ENCODE results near the gene APOH.

Gene APOH

DNA sequence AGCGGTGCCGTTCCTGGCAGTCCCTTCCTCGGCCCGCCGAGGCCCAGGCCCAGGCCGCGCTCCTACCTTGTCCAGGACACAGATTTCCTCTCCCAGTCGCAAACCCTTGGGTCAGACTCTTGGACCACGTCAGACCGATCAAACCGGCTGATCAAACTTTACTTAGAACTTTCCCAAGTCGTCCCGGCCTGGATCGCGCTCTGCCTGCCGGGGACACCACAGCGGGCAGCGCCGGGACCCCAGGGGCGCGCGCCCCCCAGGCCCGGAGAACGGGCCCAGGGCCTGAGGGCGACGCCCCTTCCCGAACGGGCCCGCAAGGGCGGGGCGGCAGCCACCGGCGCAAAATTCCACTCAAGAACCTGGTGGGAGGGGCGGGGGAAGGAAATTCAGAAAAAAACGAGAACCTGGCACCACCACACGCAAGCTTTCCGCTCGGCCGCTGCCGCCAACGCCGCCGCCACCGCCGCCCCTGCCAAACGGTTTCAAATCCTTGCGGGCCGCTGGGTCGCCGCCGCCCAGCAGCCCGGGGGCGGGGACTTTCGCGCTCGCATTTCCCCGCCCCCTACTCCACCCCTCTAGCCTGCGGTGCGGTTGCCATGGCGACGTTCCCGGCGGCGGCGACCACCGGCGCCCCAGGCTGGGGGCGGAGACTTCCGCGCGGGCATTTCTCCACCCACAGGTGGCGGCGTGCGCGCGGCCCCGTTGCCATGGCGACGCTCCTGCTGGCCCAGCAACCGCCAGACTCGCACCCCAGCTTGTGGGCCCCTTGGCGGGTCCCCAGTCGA lies 37.4 kb downstream of the APOH start, which contains the start of gene CEP112:
TSS of gene CEP112 (minus strand) at position 541 of the 785 bp plus-strand sequence.
- peak; percentile 8 for DNase-seq (ENCODE audit: low spot score)

DNA sequence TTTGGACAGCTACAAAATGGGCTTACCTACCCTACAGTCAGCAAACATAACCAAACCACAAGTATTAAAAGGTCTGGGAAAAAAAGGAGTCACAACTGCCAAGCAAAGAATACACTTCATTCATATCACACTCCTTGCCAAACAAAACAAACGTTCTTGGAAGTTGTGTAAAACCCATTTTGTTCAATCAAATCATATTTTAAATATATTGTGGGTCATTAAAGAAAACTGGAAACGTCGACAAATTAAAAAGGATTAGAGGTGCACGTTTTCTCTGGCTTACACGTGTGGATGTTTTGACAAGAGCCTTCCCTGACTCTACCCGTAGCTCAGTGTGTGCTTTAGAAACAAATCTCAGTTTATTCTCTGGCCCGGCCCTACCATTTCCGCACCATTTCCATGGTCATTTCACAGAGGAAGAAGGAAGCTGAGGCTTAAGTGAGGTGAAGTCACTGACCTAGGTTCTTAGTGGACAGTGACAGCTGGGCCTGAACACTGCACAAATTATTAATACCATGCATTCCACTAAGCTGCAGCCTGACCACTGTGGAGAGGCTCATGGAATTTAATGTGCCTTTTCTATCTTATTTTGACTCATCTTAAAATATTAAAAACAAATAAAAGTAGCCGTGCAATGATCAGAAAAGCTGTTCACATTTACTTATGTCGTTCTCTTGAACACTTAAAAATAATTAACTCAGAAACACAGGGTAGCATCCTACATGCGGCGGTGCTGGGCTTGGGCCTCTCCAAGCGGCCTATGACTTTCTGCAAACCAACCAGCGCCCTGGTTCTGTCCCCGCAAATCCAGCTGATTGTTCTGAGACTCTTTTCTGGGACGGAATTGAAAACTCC lies 38.2 kb downstream of the APOH start:
- DNase-seq (ENCODE audit: low spot score), result no peak

- no peak for DNase-seq (ENCODE audit: low spot score)
Measured at GRCh38 chr17:66187718-66188117, 41.5 kb downstream of the APOH start.

DNA sequence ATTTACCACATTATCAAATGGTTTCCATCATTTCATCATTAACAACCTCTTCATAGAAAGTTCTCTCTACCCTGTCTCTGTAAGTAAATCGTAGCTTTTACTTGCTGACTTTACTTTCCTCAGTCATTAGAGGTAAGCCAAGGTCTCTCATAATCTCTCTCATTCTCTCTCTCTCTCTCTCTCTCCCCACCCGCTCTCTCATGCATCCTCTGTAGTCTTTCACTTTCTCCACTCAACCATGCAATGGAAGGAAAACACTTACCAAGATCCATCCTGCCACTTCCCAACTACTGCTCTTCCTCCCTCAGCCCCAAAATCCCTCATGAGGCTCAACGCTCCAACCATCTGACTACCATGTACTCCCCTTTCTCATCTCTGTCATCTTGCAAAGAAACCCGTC lies 43.4 kb downstream of the APOH start:
- no peak for DNase-seq (ENCODE audit: low spot score)

DNA sequence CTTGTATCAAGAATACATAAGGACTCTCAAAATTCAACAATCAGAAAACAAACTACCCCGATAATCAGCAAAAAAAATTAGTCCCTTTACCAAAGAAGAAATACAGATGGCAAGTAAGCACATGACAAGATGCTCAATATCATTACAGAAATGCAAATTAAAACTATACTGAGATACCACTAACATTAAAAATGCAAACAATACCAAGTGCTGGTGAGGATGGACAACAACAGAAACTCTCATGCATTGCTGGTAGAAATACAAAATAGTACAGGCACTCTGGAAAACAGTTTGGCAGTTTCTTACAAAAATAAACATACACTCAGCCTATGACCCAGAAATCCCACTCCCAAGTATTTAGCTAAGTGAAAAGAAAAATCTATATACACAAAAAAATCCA lies 44.8 kb downstream of the APOH start:
- DNase-seq (ENCODE audit: low spot score), result no peak

GRCh38 chr17:66183529-66183928 lies 45.7 kb downstream of the APOH start:
- DNase-seq (ENCODE audit: low spot score), result no peak

GRCh38 chr17:66178642-66179041 lies 50.6 kb downstream of the APOH start:
- DNase-seq (ENCODE audit: low spot score), result no peak

DNA sequence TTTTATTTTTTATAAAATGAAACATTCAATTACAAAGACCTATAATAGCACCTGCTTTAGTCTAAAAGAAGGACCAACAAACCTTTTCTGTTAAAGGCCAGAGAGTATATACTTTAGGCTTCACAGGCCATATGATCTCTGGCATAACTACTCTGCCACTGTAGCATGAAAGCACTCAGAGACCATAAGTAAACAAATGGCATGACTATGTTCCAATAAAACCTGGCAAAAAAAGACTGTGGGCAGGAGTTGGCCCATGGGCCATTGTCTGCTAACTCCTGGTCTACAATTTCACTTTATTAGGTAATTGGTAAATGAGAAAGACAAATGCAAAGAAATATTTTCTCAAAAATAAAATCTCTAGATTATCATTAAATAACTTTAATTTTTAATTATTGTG lies 52.2 kb downstream of the APOH start:
- no peak for DNase-seq (ENCODE audit: low spot score)

DNA sequence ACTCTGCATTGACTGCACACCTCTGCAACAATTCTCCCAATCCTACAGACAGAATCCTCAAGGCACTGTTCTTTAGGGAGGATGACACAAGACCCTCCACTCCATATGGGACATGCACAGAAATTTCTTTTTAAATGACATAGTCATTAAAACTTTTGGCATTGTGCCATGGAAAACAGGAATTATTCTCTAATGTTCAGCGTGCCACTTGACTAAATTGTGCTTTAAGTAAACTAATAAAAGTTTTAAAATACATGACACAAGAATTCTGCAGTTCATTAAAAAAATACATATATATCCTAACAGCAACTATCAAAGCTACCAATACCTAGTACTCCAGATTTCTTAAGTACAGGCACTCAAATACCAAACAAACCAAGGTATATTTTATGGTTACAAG lies 53.3 kb downstream of the APOH start:
- no peak for DNase-seq (ENCODE audit: low spot score)

- DNase-seq (ENCODE audit: low spot score), result no peak
Measured at GRCh38 chr17:66172691-66173223, 56.5 kb downstream of the APOH start.

DNA sequence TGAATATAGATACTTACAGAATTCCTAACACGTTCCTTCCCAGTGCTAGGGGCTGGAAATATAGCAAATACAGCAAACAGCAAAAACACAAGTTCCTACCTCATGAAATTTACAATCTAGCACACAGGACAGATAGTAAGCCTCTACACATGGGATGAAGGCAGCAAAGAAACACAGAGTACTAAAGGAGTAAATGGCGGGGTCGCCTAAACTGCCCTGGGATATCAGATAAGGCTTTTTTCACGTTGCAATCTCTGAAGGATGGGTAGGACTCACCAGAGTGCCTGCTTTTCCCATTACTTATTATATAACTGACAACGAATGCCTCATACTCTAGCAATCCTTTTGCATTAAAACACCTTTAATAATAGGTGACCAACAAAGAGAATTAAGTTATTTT lies 57.1 kb downstream of the APOH start:
- DNase-seq (ENCODE audit: low spot score), result no peak

DNA sequence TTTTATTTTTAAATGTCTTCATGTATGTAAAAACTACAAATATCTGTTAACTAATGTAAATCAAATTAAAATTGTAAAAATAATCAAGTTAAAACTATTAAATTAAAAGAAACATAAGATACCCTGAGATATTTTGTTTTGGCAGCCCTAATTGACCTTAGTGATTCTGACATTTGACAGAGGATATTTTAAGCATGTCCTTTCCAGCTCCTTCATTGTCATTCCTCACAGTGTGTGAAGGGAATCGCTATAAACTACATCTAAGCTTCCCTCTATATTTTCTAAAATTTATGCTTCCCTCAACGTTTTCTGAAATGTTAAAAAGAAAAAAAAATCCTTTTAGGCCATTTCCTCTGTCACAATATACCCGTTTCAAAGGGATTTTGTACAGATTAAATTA lies 57.5 kb downstream of the APOH start:
- no peak for DNase-seq (ENCODE audit: low spot score)

DNA sequence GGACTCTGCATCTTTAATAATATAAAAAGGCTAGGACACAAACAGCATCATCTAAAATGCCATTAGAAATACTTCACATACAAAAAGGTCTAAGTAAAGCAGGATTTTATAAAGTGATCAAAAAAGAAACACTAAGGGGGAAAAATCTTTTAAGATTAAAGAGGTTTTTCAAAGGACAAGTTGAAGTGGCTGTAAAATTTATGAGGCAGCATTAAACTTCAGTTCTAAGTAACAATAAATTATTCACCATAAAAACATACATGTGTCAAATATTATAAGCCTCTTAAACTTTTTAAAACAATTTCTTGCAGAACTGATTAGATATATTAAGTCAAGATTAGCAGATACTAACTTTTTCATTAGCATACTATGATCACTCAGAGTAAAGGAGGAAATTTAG lies 58.0 kb downstream of the APOH start:
- DNase-seq (ENCODE audit: low spot score), result no peak

DNA sequence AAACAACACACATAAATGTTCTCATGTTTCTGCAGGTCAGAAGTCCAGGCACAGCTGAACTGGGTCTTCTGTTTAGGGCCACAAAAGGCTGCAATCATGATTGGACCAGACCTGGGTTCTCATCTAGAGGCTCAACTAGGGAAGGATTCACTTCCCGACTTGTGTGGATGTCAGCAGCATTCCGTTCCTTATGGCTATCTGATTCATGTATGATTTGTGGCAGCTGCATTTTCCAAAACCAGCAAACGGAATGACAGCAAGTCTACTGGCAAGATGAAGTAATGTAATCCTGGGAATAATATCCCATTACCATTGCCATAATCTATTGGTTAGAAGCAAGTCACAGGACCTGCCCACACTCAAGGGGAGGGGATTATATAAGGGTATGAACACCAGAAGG lies 59.4 kb downstream of the APOH start:
- DNase-seq (ENCODE audit: low spot score), result no peak

DNA sequence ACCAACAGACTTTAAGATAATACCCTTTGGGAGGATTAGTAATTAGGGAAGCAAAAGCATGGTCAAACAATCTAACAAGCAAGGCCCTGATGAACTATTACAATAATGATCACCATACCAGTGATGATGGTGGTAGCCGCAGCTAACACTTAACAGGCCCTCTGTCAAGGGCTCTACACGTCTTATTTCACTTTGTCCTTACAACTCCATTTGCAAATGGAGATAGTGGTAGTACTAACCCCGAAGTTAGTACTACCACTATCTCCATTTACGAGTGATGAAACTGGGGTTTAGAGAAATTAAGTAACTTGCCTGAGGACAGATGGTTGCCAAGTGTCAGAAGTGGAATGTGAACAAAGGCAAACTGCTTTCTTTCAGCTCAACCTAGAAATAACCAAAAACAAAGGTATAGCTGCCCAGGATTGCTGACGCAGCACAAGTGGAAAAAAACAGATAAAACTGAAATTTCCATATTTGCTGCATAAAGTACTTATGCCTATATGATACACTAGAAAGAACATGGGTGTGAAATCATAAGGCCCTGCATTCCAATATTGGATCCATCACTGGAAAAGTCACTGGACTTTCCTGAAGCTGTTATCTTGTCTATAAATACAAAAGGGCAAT lies 61.9 kb downstream of the APOH start:
- DNase-seq (ENCODE audit: low spot score), result no peak

DNA sequence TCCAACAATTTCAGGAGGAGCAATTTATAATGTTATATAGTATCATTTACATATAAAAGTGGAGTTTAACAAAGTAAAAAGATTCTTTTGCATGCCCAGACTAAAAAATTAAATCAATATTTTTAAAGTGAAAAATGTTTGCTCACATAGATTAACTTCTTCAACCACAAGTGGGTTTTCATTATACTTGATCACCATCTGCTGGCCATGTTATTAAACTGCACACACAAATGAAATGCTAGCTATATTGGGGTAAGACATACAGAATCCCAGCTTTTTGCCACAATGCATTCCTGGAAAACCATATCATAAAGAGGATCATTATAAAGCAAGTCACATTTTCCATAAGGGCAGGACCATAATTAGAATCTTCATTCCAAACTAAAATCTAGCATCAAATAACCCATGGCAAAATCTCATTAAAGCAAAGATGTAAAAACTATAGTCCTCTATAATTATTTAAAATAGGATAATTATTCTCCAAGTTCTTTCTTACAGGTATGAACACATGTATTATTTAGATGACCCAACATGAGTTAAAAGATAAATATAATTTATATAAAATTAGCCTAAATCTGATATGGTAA lies 63.6 kb downstream of the APOH start:
- DNase-seq (ENCODE audit: low spot score), result no peak
